AG04450 (cell line): Measurements from ENCODE around the gene MPI. TPM values are rescaled to one million over a fixed set of nuclear protein-coding genes. Genes with fewer than 3 reads are reported as not detected.
A peak's percentile ranks its signal among the peaks of the same experiment; 100 is the strongest.

Experiments used
- CTCF ChIA-PET: fragments of 300-600, 350-600 bp; formaldehyde crosslinking; extraction: SDS; loops from one replicate; lab custom pipeline; 2022; ENCODE audit warnings: antibody characterized with exemption, inconsistent platforms; lab: Charles Lee
- POLR2A ChIA-PET: fragments of 350-600 bp; formaldehyde crosslinking; extraction: SDS; loops from one replicate; lab custom pipeline; 2021; ENCODE audit warnings: antibody characterized with exemption, inconsistent platforms; lab: Yijun Ruan, JAX
- DNase-seq: peaks from one replicate; pipeline ENCODE4 v3.0.0-alpha.2; 2011; ENCODE audit warnings: low read depth, low spot score
- H3K27ac ChIP-seq: one replicate; pipeline ENCODE4 v1.5.1; 2012; ENCODE audit warnings: low read depth, low read length, control low read depth
- H3K27me3 ChIP-seq: one replicate; pipeline ENCODE4 v1.6.0; 2012; ENCODE audit warnings: low read length; ENCODE audit not compliant: control insufficient read depth, insufficient read depth
- H3K4me3 ChIP-seq: 2 replicates; pipeline ENCODE4 v1.5.1; 2011; ENCODE audit warnings: mild to moderate bottlenecking, low read depth, low read length, control low read depth
- H3K9me3 ChIP-seq: 2 replicates; pipeline ENCODE4 v1.5.1; 2012; ENCODE audit warnings: low read length; ENCODE audit not compliant: control insufficient read depth, insufficient read depth
- polyA plus RNA-seq: library from polyadenylated mRNA; depleted of rRNA; stranded (reverse); fragments of >200 nt; gene quantifications from 2 replicates; pipeline ENCODE4 v1.2.3, GENCODE V29; 2011; rRNA removed
- small RNA-seq: library from RNA; depleted of rRNA; stranded (forward); fragments of <200 nt; gene quantifications from one replicate; pipeline ENCODE3, GENCODE V24; 2012; ENCODE audit warnings: low read depth; ENCODE audit not compliant: insufficient read length
- TF ChIP-seq, protein P1 (sequence below): IDR thresholded peaks from 2 replicates; pipeline ENCODE4 v1.5.1; 2011; ENCODE audit warnings: low read depth, low read length, control low read depth, inconsistent platforms

MPI gene
- polyA plus RNA-seq, 1 experiment, result 55.5 TPM

DNA sequence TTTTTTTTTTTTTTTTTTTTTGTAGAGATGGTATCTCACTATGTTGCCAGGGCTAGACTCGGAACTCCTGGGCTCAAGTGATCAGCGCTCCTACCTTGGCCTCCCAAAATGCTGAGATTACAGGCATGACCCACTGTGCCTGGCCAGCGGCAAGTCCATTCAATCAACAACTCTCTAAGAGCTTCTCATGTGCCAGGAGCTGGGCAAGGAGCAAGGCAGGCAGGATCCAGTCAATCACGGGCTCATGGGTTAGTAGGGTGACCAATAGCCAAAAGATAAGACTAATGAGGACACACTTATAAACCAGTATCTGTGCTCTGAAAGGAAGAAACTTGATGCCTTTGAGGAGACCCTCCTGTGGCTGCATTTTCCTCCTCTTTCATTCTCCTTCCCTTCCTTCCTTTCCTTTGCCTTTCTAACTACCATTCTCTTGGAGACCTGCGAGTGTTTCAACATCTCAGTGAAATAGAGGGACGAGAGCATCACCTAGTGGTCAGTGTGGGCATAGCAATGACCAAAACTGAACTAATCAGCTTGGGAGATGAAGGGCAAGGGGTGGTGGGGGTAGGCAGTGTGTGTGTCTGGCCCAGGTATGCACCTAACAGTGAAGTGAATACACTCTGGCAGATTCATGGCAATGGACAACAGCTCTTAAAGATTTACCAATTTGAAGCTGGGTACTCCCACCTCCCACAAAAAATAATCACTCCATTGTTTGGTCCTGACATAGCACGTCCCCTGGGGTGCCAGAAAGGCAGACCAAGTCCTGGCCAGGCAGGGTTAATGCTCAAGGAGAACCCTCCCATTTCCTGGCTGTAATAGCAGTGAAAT lies 60.5 kb downstream of the MPI start:
- no peaks in the 10 kb centered on the region for H3K9me3 ChIP-seq
- no peak overlapping the region for H3K4me3 ChIP-seq
- TF ChIP-seq, protein P1, sequence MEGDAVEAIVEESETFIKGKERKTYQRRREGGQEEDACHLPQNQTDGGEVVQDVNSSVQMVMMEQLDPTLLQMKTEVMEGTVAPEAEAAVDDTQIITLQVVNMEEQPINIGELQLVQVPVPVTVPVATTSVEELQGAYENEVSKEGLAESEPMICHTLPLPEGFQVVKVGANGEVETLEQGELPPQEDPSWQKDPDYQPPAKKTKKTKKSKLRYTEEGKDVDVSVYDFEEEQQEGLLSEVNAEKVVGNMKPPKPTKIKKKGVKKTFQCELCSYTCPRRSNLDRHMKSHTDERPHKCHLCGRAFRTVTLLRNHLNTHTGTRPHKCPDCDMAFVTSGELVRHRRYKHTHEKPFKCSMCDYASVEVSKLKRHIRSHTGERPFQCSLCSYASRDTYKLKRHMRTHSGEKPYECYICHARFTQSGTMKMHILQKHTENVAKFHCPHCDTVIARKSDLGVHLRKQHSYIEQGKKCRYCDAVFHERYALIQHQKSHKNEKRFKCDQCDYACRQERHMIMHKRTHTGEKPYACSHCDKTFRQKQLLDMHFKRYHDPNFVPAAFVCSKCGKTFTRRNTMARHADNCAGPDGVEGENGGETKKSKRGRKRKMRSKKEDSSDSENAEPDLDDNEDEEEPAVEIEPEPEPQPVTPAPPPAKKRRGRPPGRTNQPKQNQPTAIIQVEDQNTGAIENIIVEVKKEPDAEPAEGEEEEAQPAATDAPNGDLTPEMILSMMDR, result peak; percentile 100
- DNase-seq, result peak; percentile 21
- ChIA-PET CTCF (interaction anchor here (0.5 to 3.5 kb wide), 24 partner anchors 9 to 352 kb away, joined by 3 to 74 read pairs (median 4); partner anchors contain the start of genes CSK, FAM219B and MPI), POLR2A (no interaction called here)
- H3K27me3 ChIP-seq, result peaks cover 4% of the 10 kb centered on the region
- no peak overlapping the region for H3K27ac ChIP-seq

DNA sequence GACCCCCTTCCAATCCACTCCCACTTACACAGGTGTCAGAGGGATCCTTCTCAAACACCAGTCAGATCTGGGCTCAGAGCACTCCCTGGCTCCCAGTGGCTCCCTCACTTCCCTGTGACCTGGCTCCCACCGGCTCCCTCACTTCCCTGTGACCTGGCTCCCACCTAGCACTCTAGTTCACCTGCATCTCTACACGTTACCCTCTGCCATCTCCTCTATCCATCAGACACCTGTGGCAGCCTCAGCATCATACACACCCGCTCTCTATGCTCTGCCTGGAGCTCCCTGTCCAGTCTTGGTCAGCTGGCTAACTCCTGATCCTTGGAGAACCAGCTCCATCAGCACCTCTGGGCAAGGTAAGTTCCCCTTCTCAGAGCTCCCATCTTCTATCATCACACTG lies 61.2 kb downstream of the MPI start:
- POLR2A ChIA-PET, result no interaction called here
- H3K27me3 ChIP-seq, result peaks cover 11% of the 10 kb centered on the region
- no peak overlapping the region for H3K27ac ChIP-seq
- no peaks in the 10 kb centered on the region; the same call in 1 of the 2 replicates for H3K9me3 ChIP-seq
- no peak overlapping the region for H3K4me3 ChIP-seq
- CTCF ChIA-PET, result interaction anchor here (0.6 to 3.5 kb wide), 23 partner anchors 9 to 353 kb away, joined by 3 to 74 read pairs (median 3); partner anchors contain the start of genes FAM219B and MPI
- no peak for DNase-seq
- TF ChIP-seq, protein P1, result no peak

Small RNA genes lying within 50 kb of the gene (small RNA-seq; reads per million reads assigned to genes)
- gene MIR6882, result 0.81 reads per million

Other genes starting within 250 kb of the MPI start
- 37.1 and 43.6 TPM in 2 replicates for gene EDC3, start 194.0 kb upstream of the MPI start, polyA plus RNA-seq
- gene CYP1A1, start 164.5 kb upstream of the MPI start, polyA plus RNA-seq, result 0.04 TPM in 1 of 2 replicates, not detected in the other
- not detected in 2 replicates for gene CYP1A2, start 141.2 kb upstream of the MPI start, polyA plus RNA-seq
- 17.2 and 25.1 TPM in 2 replicates for gene CSK, start 108.0 kb upstream of the MPI start, polyA plus RNA-seq
- not detected in 2 replicates for gene LMAN1L, start 77.2 kb upstream of the MPI start, polyA plus RNA-seq
- gene CPLX3, start 63.4 kb upstream of the MPI start, polyA plus RNA-seq, result not detected in 2 replicates
- gene ULK3, start 46.9 kb upstream of the MPI start, polyA plus RNA-seq, result 14.2 and 18.6 TPM in 2 replicates
- 116 and 127 TPM in 2 replicates for gene SCAMP2, start 16.7 kb upstream of the MPI start, polyA plus RNA-seq
- 38.2 and 43.2 TPM in 2 replicates for gene FAM219B, start 16.8 kb downstream of the MPI start, polyA plus RNA-seq
- 134 and 147 TPM in 2 replicates for gene COX5A, start 48.0 kb downstream of the MPI start, polyA plus RNA-seq
- gene RPP25, start 66.7 kb downstream of the MPI start, polyA plus RNA-seq, result 0.25 and 0.31 TPM in 2 replicates
- 2.1 TPM in 2 replicates for gene SCAMP5, start 105.5 kb downstream of the MPI start, polyA plus RNA-seq
- gene PPCDC, start 133.5 kb downstream of the MPI start, polyA plus RNA-seq, result 5.5 and 7.1 TPM in 2 replicates